Measurements from ENCODE around the gene TMEM128.
"Not testable (repeated sequence)": the region's sequence is repeated elsewhere in the genome, so short reads cannot be mapped to it uniquely, and the experiment has no call there.

DNA sequence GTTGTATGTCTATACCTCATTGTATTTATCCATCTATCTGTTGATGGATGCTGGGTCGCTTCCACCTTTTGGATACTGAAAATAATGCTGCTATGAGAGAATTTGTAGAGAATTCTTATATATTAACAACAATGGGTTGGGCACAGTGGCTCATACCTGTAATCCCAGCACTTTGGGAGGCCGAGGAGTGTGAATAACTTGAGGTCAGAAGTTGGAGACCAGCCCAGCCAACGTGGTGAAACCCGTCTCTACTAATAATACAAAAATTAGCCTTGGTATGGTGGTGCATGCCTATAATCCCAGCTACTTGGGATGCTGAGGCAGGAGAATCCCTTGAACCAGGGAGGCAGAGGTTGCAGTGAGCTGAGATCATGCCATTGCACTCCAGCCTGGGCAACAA is 34.3 kb downstream of the TMEM128 start:
- TF ChIP-seq, protein P1, sequence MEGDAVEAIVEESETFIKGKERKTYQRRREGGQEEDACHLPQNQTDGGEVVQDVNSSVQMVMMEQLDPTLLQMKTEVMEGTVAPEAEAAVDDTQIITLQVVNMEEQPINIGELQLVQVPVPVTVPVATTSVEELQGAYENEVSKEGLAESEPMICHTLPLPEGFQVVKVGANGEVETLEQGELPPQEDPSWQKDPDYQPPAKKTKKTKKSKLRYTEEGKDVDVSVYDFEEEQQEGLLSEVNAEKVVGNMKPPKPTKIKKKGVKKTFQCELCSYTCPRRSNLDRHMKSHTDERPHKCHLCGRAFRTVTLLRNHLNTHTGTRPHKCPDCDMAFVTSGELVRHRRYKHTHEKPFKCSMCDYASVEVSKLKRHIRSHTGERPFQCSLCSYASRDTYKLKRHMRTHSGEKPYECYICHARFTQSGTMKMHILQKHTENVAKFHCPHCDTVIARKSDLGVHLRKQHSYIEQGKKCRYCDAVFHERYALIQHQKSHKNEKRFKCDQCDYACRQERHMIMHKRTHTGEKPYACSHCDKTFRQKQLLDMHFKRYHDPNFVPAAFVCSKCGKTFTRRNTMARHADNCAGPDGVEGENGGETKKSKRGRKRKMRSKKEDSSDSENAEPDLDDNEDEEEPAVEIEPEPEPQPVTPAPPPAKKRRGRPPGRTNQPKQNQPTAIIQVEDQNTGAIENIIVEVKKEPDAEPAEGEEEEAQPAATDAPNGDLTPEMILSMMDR (conservative IDR thresholded peaks at IDR 0.05; ENCODE audit: low read depth, low read length) = not testable (repeated sequence)
- not testable (repeated sequence) for TF ChIP-seq EZH2 (IDR thresholded peaks at IDR 0.05; ENCODE audit: low read length, unreplicated experiment)

All from PC-3 (cell line).